PC-9 (cell line): ENCODE results near the gene CDIP1. TPM values are rescaled to one million over a fixed set of nuclear protein-coding genes. Genes with fewer than 3 reads are reported as not detected.

Experiments
- BruUV-seq: library from RNA; stranded (reverse); fragments of 400-500 nt; replicated peaks from 2 replicates; lab custom pipeline; 2021; lab: Mats Ljungman, UMichigan
- CTCF ChIA-PET: fragments of 300-600 bp; sonication (Branson Sonifier 250); formaldehyde crosslinking; loops from one replicate; lab custom pipeline; 2022; ENCODE audit warnings: antibody characterized with exemption; lab: Charles Lee
- POLR2A ChIA-PET: fragments of 300-600 bp; sonication (Branson Sonifier 250); formaldehyde crosslinking; loops from one replicate; lab custom pipeline; 2022; ENCODE audit warnings: antibody characterized with exemption; ENCODE audit not compliant: unreplicated experiment; lab: Charles Lee
- DNase-seq, 2 experiments: peaks; one replicate each; pipeline versions ENCODE4 v3.0.0 to v3.0.0-alpha.2; 2015 to 2022; ENCODE audit warnings: mixed read lengths in 1 of 2
- H2AFZ ChIP-seq: fragments of 200-600 bp; sonication (generic); 2 replicates; pipeline ENCODE4 v1.8.1; 2017; ENCODE audit warnings: antibody characterized with exemption
- H3F3A ChIP-seq: fragments of 200-600 bp; sonication (generic); 2 replicates; pipeline ENCODE4 v1.8.1; 2017; ENCODE audit warnings: antibody characterized with exemption, mild to moderate bottlenecking, low read depth; ENCODE audit not compliant: insufficient read depth
- H3K27ac ChIP-seq: fragments of 200-600 bp; sonication (generic); 2 replicates; pipeline ENCODE4 v1.6.1; 2016; ENCODE audit warnings: mixed run types
- H3K27me3 ChIP-seq: fragments of 200-600 bp; sonication (generic); 2 replicates; pipeline ENCODE4 v1.6.1; 2016; ENCODE audit warnings: low read depth, mixed run types; ENCODE audit not compliant: insufficient read depth
- H3K36me3 ChIP-seq: fragments of 200-600 bp; sonication (generic); 2 replicates; pipeline ENCODE4 v1.6.1; 2016; ENCODE audit warnings: low read depth, mixed run types
- H3K4me1 ChIP-seq: fragments of 200-600 bp; sonication (generic); replicated peaks from 2 replicates; pipeline ENCODE4 v1.6.1; 2016; ENCODE audit warnings: mixed run types; ENCODE audit not compliant: insufficient read depth
- H3K4me2 ChIP-seq: fragments of 200-600 bp; sonication (generic); 2 replicates; pipeline ENCODE4 v1.6.1; 2017; ENCODE audit warnings: mixed run types
- H3K4me3 ChIP-seq: fragments of 200-600 bp; sonication (generic); 2 replicates; pipeline ENCODE4 v1.6.1; 2016; ENCODE audit warnings: mixed run types
- H3K79me2 ChIP-seq: fragments of 200-600 bp; sonication (generic); 2 replicates; pipeline ENCODE4 v1.6.1; 2017; ENCODE audit warnings: low read depth, mixed run types
- H3K9me2 ChIP-seq: fragments of 200-600 bp; sonication (generic); 2 replicates; pipeline ENCODE4 v1.8.1; 2017; ENCODE audit warnings: mild to moderate bottlenecking; ENCODE audit not compliant: insufficient read depth
- H3K9me3 ChIP-seq: fragments of 200-600 bp; sonication (generic); 2 replicates; pipeline ENCODE4 v1.8.1; 2016; ENCODE audit warnings: low read depth; ENCODE audit not compliant: insufficient read depth
- H4K20me1 ChIP-seq: fragments of 200-600 bp; sonication (generic); 2 replicates; pipeline ENCODE4 v1.8.1; 2017; ENCODE audit not compliant: insufficient read depth
- EZH2 ChIP-seq: fragments of 200-600 bp; sonication (generic); IDR thresholded peaks from 2 replicates; pipeline ENCODE4 v1.8.0; 2017; ENCODE audit warnings: antibody characterized with exemption, low read depth
- intact Hi-C: fragments of 100-400 bp; cut with micrococcal nuclease; formaldehyde crosslinking; loops from one replicate; pipeline ENCODE4 v1.10.0; 2022; ENCODE audit not compliant: unreplicated experiment
- total RNA-seq: library from RNA; stranded (reverse); gene quantifications from 2 replicates; pipeline ENCODE4 v1.2.3, GENCODE V29; 2021
- TF ChIP-seq, protein P1 (sequence below): fragments of 200-600 bp; sonication (generic); conservative IDR thresholded peaks from 2 replicates; pipeline ENCODE4 v1.6.1; 2017; ENCODE audit warnings: mixed run types, antibody characterized with exemption, mild to moderate bottlenecking, moderate library complexity

CDIP1 gene
- total RNA-seq, 1 experiment from 2014 or later: 10.7 TPM

DNA sequence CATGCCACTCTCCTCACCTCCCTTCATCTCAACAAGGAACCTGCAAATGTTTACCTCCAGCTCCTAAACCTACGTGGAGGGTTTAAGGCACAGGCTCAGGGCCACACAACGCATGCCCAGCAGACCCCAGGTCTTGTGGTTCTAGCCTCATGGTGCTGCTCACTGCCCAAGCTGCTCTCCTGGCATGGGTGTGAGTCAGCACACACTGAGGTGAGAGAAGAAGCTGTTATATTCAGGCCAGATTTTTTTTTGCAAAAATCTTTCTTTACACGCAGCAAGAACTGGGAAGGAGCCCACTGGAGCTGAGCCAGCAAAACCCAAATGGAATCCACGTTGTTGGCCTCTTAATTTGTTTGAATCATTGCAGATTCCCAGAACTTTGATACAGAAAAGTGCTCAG is 12.0 kb upstream of the CDIP1 start:
- TF ChIP-seq, protein P1, sequence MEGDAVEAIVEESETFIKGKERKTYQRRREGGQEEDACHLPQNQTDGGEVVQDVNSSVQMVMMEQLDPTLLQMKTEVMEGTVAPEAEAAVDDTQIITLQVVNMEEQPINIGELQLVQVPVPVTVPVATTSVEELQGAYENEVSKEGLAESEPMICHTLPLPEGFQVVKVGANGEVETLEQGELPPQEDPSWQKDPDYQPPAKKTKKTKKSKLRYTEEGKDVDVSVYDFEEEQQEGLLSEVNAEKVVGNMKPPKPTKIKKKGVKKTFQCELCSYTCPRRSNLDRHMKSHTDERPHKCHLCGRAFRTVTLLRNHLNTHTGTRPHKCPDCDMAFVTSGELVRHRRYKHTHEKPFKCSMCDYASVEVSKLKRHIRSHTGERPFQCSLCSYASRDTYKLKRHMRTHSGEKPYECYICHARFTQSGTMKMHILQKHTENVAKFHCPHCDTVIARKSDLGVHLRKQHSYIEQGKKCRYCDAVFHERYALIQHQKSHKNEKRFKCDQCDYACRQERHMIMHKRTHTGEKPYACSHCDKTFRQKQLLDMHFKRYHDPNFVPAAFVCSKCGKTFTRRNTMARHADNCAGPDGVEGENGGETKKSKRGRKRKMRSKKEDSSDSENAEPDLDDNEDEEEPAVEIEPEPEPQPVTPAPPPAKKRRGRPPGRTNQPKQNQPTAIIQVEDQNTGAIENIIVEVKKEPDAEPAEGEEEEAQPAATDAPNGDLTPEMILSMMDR: no peak
- no peak for TF ChIP-seq EZH2
- Histone ChIP-seq H3K27ac (no peak overlapping the region), H2AFZ (no peak overlapping the region), H3K9me3 (no peaks in the 10 kb centered on the region), H3F3A (no peaks in the 10 kb centered on the region), H3K36me3 (no peaks in the 10 kb centered on the region), H3K79me2 (no peaks in the 10 kb centered on the region), H3K9me2 (no peaks in the 10 kb centered on the region), H4K20me1 (no peaks in the 10 kb centered on the region), H3K4me3 (no peak overlapping the region), H3K4me1 (no peaks in the 10 kb centered on the region), H3K27me3 (peaks cover 13% of the 10 kb centered on the region; the same call in 1 of the 2 replicates), H3K4me2 (no peak overlapping the region)
- POLR2A ChIA-PET: interaction anchor here (0.5 kb wide), 1 partner anchor 17 kb away, joined by 4 read pairs; no protein-coding TSS in a partner anchor
- intact Hi-C loops: no loop called here
- DNase-seq: no peak
- CTCF ChIA-PET: interaction anchor here (0.5 kb wide), 1 partner anchor 81 kb away, joined by 6 read pairs; no protein-coding TSS in a partner anchor
- no TSS peak for BruUV-seq

DNA sequence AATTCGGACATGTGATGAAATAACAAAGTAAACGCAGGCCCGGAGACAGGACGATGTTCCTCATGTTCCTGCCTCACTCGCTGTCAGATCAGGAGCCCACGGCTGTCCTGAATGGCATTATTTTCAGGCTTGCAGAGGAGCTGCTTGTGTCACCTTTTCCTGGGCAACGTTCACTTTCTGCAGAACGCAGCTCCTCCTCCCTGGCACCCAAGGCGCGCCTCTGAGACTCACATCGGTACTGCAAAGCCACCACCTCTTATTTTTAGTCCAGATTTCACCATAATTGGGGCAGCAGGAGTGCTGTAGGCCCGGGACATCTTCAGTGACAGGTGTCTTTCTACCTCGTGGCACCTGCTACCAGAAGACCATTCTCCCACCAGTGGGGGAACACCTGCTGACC is 9.6 kb upstream of the CDIP1 start:
- TF ChIP-seq, protein P1: no peak
- no peak for TF ChIP-seq EZH2
- peaks cover 3% of the 10 kb centered on the region; the same call in 1 of the 2 replicates for H3K27me3 ChIP-seq
- DNase-seq: no peak
- ChIA-PET CTCF (interaction anchor here (0.5 to 1.5 kb wide), 10 partner anchors 10 to 813 kb away, joined by 3 to 15 read pairs (median 5); partner anchors contain the start of genes CDIP1 and MGRN1), POLR2A (interaction anchor here (0.6 to 0.7 kb wide), 2 partner anchors 52 to 767 kb away, joined by 3 to 12 read pairs; no protein-coding TSS in a partner anchor)
- H3K4me1 ChIP-seq: no peaks in the 10 kb centered on the region
- H3K79me2 ChIP-seq: no peaks in the 10 kb centered on the region
- no TSS peak for BruUV-seq
- no peaks in the 10 kb centered on the region for H3K36me3 ChIP-seq
- 0 out of 2 replicates have a peak overlapping the region, but pooled peaks have one; percentile 10 for H2AFZ ChIP-seq
- H3K4me2 ChIP-seq: no peak overlapping the region
- no peak overlapping the region for H3K27ac ChIP-seq
- no peaks in the 10 kb centered on the region for H3K9me3 ChIP-seq
- no peaks in the 10 kb centered on the region for H3F3A ChIP-seq
- no peaks in the 10 kb centered on the region for H3K9me2 ChIP-seq
- H4K20me1 ChIP-seq: no peaks in the 10 kb centered on the region
- H3K4me3 ChIP-seq: no peak overlapping the region
- intact Hi-C loops: no loop called here

DNA sequence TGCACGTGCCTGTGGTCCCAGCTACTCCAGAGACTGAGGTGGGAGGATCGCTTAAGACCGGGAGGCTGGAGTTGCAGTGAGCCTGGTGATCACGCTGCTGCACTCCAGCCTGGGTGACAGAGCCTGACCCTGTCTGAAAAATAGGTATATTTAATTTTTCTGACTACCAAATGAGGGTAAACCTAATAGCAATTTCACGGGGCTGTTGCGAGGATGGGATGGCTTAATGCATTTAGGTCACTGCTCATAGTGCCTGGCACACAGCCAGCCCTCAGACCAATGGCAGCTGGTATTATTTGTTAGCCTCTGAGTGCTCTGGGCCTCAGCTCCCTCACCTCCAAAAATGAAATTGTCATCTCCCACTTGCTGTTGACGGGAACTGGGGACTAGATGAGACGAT is 5.9 kb upstream of the CDIP1 start:
- POLR2A ChIA-PET: interaction anchor here (0.6 kb wide), 1 partner anchor 385 kb away, joined by 7 read pairs; no protein-coding TSS in a partner anchor

More for the DNA sequence above, 5.9 kb upstream of the CDIP1 start:
- Histone ChIP-seq H3K27me3 (no peaks in the 10 kb centered on the region), H2AFZ (no peak overlapping the region), H3K27ac (no peak overlapping the region), H3K9me3 (peaks cover 7% of the 10 kb centered on the region; the same call in 1 of the 2 replicates), H3K4me2 (no peak overlapping the region), H3K4me3 (no peak overlapping the region), H3K36me3 (no peaks in the 10 kb centered on the region), H3K4me1 (no peaks in the 10 kb centered on the region), H3K9me2 (no peaks in the 10 kb centered on the region), H4K20me1 (no peaks in the 10 kb centered on the region), H3F3A (no peaks in the 10 kb centered on the region; the same call in 1 of the 2 replicates), H3K79me2 (no peaks in the 10 kb centered on the region)
- TF ChIP-seq, protein P1: no peak
- no peak for TF ChIP-seq EZH2
- DNase-seq: no peak
- intact Hi-C loops: no loop called here
- CTCF ChIA-PET: no interaction called here
- BruUV-seq: no TSS peak
